ENCODE results near the gene NT5DC1.

NT5DC1 gene

GRCh38 chr6:116070616-116071389 lies 29.9 kb upstream of the NT5DC1 start:
- in situ Hi-C loops (cut with HindIII; ENCODE audit: low pct_ligation_motif_present, low sequenced_read_pairs): no loop called here
- TF ChIP-seq CTCF (IDR thresholded peaks at IDR 0.05; ENCODE audit: low read depth, low read length, missing control alignments): no peak

GRCh38 chr6:116072368-116072767 lies 28.3 kb upstream of the NT5DC1 start:
- in situ Hi-C loops (cut with HindIII; ENCODE audit: low pct_ligation_motif_present, low sequenced_read_pairs): no loop called here
- Histone ChIP-seq H3K4me3 (ENCODE audit: low read depth, low read length) (no peak overlapping the region), H3K27me3 (replicated peaks) (no peaks in the 10 kb centered on the region), H3K36me3 (replicated peaks) (no peaks in the 10 kb centered on the region), H3K27ac (no peak overlapping the region)
- no peak for DNase-seq
- no peak for TF ChIP-seq CTCF (IDR thresholded peaks at IDR 0.05; ENCODE audit: low read depth, low read length, missing control alignments)

More at GRCh38 chr6:116070616-116071389, 29.9 kb upstream of the NT5DC1 start:
- Histone ChIP-seq H3K27ac (no peak overlapping the region), H3K27me3 (replicated peaks) (no peaks in the 10 kb centered on the region), H3K36me3 (replicated peaks) (no peaks in the 10 kb centered on the region), H3K4me3 (ENCODE audit: low read depth, low read length) (no peak overlapping the region)
- DNase-seq: no peak

- peak; percentile 31 for DNase-seq
- in situ Hi-C loops (cut with HindIII; ENCODE audit: low pct_ligation_motif_present, low sequenced_read_pairs): no loop called here
- H3K27me3 ChIP-seq (replicated peaks): no peaks in the 10 kb centered on the region
- H3K27ac ChIP-seq: no peak overlapping the region
- no peak for TF ChIP-seq CTCF (IDR thresholded peaks at IDR 0.05; ENCODE audit: low read depth, low read length, missing control alignments)
- H3K36me3 ChIP-seq (replicated peaks): no peaks in the 10 kb centered on the region
- H3K4me3 ChIP-seq (ENCODE audit: low read depth, low read length): no peak overlapping the region
These were observed 26.8 kb upstream of the NT5DC1 start for GRCh38 chr6:116073765-116074440.

- H3K27ac ChIP-seq: no peak overlapping the region
- H3K4me3 ChIP-seq (ENCODE audit: low read depth, low read length): no peak overlapping the region
- no peaks in the 10 kb centered on the region for H3K27me3 ChIP-seq (replicated peaks)
- DNase-seq: no peak
- no peaks in the 10 kb centered on the region for H3K36me3 ChIP-seq (replicated peaks)
- in situ Hi-C loops (cut with HindIII; ENCODE audit: low pct_ligation_motif_present, low sequenced_read_pairs): no loop called here
- no peak for TF ChIP-seq CTCF (IDR thresholded peaks at IDR 0.05; ENCODE audit: low read depth, low read length, missing control alignments)
These were observed 25.8 kb upstream of the NT5DC1 start for GRCh38 chr6:116074732-116075390.

GRCh38 chr6:116078522-116078921 lies 22.1 kb upstream of the NT5DC1 start:
- in situ Hi-C loops (cut with HindIII; ENCODE audit: low pct_ligation_motif_present, low sequenced_read_pairs): no loop called here
- no peak overlapping the region for H3K27ac ChIP-seq
- no peaks in the 10 kb centered on the region for H3K27me3 ChIP-seq (replicated peaks)
- no peaks in the 10 kb centered on the region for H3K36me3 ChIP-seq (replicated peaks)
- TF ChIP-seq CTCF (IDR thresholded peaks at IDR 0.05; ENCODE audit: low read depth, low read length, missing control alignments): peak; percentile 19
- no peak overlapping the region for H3K4me3 ChIP-seq (ENCODE audit: low read depth, low read length)
- DNase-seq: no peak

Data from brain microvascular endothelial cell (primary cell).